ENCODE data around the gene NEK9.
"Not testable (repeated sequence)": the region's sequence is repeated elsewhere in the genome, so short reads cannot be mapped to it uniquely, and the experiment has no call there.

NEK9 gene

DNA sequence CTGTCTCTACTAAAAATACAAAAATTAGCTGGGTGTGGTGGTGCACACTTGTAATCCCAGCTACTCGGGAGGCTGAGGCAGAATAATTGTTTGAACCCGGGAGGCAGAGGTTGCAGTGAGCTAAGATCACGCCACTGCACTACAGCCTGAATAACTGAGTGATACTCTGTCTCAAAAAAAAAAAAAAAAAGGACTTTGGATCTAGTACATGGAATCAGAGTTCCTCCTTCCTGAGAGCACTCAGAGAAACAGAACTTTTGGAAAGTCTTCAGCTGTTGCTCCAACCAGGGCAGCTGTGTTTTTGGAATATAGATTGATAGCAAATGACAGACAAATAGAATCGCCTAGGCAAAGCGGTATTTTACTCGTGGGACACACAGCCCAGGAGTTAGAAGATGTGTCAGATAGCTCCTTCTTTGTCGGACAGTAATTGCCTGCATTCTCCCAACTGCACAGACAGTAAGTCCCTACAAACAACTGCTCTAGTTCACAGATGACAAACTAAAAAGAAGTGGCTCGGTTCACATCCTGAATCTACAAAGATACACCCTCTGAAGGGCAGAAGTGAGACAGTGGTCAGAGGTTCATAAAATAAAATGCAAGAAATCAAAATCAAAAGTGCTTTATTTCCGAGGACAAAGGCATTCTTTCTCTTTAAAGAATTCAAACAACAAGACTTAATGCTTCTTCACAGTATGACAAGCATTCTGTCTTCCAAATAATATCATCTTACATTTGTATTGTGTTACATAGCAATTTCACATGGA, 17.1 kb upstream of the NEK9 start:
- DNase-seq = no peak

DNA sequence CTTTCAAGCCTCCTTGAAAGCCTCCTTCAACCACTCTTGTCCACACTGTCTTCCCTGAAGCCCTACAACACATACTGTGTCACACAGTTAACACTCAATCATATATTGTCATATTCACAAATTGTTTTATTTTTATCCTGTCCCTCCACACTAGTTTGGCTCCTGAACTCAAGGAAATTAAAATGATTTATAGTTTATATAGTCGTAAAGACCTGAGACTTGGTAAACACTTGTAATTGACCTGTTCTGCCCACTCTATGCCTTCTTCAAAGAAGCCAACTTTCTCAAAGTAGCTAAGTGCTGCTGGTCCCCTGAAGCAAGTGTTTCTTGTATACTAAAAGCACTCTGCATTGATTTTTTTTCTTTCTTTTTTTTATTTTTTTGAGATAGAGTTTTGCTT, 15.6 kb upstream of the NEK9 start:
- no peak for DNase-seq

DNA sequence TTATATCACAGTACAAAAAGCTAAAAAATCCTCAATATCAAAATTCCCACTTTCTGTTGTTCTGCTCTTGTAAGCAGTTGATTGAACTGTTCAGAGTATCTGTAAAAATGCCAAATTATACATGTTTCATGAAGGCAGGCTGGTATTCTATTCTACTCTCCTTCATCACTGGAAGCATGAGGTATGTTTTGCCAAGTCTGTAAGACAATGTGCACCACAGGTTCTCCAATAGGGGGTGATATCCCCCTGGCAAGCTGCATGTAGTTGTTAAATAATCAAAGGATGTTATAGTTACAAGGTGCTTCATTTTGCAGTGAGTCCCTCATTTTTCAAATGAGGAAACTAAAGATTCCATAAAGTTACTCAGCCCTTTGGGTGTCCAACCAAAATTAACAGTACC, 15.1 kb upstream of the NEK9 start:
- peak; percentile 35 to 61 for DNase-seq

DNA sequence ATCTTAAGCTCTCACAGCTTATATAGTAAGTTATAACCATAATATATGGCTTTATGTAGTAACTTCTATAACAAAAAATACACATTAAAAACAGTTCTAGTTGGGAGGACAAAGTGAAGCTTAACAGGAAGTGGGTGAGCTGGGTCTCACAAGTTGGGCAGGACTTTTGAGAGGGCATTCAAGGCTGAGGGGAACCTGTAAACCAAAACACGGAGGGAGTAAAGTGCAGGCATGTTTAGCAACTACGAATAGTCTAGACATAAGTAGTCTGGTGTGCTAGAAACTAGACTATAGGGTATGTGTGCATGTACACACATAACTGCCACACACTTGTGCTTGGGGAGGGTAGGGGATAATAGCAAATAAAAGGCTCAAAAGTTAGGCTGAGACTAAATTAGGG, 14.2 kb upstream of the NEK9 start:
- peak; percentile 11 to 44 for DNase-seq

DNA sequence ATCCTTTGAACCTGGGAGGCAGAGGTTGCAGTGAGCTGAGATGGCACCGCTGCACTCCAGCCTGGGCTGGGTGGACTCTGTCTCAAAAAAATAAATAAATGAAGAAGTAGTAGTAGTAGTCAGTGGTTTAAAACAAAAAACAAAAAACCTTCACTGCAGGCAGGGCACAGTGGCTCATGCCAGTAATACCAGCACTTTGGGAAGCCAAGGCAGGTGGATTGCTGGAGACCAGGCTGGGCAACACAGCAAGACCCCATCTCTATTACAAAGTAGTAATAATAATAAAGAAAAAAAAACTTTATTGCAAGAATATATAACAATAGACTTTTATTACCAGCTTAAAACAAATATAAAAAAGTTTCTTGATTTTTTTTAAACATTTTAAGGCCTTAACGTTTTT, 13.8 kb upstream of the NEK9 start:
- DNase-seq = no peak

DNA sequence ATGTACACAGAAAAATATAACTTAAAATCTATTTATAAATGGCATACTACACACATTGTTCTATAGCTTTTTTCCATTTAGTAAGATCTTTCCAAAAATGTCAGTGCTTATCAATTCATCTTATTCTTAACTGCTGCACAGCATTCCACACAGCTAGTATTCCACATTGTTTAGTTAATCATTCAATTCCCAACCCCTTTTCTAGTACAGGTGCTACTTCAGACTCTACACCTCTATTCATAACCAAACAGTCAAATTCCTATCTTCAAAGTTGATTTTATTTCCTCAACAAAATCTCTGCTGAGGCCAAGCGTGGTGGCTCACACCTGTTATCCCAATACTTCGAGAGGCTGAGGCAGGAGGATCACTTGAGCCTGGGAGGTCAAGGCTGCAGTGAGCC, 12.3 kb upstream of the NEK9 start:
- DNase-seq = no peak

DNA sequence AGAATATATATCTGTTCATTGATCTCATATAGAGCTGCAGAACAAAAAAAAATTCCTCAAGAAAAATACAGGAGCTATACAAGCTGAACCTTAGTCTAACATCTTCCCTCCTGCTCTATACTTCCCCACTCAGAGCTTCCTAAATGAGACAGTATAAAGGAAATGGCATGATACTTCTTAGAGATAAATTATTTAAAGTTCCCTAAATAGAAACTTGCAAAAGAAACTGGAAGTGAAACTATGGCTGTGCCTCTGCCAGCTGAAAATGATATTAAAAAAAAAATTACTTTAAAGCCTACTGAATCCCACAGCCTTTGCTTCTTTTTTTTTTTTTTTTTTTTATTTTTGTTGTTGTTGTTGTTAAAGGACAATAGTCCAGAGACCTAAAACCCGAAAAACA, 11.6 kb upstream of the NEK9 start:
- peak in 1 of 2 donors; percentile 37 for DNase-seq

DNA sequence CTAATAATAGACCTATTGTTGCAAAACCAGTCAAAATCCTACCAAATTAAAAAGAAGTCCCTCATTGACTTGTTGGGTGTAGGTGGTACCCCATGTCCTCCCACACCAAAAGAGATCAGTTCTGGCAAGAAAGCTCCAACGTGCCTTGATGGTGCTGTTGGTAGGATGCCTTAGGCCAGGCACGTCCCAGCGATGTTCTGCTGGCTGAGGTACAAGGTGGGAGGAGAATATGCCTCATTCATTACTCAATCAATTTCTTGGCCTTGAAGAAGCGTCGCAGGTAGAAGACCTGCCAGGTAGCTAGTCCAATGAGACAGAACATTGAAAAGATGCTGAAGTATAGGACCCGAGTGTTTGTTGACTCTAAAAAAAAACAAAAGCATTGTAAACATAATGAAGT, 7.8 kb upstream of the NEK9 start:
- no peak for DNase-seq

DNA sequence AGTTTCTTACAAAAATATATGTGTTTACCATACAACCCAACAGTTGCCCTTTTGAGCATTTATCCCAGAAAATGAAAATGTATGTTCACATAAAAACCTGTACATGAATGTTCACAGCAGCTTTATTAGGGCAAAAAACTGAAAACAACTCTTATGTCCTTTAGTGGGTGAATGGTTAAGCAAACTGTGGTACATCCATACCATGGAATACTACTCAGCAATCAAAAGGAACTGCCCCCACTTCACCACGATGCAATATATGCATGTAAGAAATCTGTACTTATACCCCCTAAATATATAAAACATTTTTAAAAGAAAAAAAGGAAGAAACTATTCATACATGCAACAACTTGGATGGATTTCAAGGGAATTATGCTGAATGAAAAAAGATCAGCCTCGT, 6.7 kb upstream of the NEK9 start:
- no peak for DNase-seq

DNA sequence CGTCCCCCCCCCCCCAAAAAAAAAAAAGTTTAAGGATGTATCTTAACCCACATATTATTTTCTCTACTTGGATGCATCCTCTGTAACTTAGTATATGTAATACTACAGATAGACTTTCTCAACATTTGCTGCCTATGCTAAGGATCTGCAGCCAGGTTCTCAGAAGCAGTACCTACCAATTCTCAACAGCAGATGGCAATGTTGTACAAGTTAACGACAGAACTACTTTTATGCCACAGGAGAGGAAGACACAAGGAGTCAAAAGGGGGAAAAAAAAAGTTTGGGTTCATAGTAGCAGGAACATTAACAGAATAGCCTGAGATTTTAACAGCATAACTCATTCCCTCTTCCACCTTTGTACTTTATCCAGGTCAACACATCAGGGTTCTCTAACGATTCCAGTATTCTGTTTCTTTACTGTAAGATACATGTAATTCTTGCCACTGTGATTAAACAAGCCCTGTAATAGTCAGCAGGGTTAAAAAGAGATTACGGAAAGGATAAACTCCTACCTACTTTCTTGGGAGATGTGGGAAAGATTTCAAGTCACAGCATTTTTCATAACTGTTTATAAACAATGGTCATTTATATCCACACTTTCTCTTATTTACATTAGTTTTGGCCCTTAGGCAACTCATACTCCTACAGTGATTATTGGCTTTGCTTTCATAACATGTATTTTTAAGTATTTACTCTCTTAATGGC, 5.7 kb upstream of the NEK9 start:
- peak; percentile 66 to 85 for DNase-seq

DNA sequence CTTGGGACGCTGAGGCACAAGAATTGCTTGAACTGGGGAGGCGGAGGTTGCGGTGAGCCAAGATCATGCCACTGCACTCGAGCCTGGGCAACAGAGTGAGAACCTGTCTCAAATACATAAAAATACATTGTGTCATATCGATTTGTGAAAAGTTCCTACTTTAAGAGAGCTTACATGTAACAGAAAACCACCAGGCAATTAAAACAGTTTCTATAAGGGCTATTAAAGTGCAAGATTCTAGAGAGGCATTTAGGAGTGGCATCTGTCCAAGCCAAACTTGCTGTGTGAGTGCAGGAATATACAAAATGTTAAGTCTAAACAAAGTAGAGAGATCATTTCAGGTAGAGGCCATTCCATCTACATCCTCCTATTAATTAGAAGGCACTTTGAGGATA, 1.7 kb upstream of the NEK9 start:
- no peak for DNase-seq

DNA sequence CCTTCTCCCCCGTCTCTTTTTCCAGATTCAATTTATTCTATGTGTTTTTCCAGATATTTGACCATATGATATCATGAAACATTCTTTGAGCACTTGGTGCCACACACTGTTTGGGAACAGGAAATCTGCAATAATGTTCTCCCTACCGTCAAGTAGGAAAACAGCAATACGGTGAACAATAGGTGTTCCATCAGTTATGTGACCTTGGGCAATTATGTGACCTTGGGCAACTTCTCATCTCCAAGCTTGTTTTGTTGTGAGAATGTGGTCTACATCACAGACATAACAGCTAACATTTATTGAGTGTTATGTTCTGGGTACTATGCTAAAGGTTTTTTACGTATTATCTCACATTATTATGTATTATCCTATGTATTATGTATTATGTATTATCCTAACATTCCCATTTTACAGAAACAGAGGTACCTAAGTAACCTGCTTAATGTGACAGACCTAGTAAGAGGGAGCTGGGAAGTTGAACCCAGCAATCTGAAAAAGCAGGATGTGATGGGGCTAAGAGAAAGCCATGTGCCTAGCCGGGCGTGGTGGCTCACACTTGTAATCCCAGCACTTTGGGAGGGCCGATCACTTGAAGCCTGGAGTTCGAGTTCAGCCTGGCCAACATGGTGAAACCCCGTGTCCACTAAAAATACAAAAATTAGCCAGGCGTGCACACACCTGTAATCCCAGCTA, 1.2 kb upstream of the NEK9 start:
- no peak for DNase-seq

DNA sequence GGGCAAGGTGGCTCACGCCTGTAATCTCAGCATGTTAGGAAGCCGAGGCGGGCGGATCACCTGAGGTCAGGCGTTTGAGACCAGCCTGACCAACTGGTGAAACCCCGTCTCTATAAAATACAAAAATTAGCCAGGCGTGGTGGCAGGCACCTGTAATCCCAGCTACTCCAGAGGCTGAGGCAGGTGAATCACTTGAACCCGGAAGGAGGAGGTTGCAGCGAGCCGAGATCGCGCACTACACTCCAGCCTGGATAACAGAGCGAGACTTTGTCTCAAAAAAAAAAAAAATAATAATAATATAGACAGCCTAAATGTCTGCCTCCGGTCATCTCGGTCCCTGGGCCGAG, 599 bp upstream of the NEK9 start:
- not testable (repeated sequence) for DNase-seq

DNA sequence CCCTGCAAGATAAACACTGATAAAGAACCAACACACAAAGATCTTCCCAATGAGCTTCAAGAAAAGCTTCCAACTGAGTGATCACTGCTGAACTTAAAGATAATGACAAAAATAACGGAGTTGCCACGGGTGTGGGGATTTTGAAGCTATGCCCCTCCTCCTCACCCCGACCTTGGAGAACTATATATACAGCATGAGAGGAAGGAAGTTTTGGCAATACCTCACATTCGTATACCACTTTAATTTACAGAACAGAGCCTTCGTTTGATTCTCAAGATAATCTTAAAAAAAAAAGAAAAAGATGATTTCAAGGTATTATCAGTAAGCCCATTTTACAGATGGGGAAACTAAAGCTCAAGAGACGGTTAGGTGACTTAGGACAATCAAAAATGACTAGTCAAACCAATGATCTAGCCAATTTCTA, 715 bp downstream of the NEK9 start:
- DNase-seq = peak; percentile 21 to 71

DNA sequence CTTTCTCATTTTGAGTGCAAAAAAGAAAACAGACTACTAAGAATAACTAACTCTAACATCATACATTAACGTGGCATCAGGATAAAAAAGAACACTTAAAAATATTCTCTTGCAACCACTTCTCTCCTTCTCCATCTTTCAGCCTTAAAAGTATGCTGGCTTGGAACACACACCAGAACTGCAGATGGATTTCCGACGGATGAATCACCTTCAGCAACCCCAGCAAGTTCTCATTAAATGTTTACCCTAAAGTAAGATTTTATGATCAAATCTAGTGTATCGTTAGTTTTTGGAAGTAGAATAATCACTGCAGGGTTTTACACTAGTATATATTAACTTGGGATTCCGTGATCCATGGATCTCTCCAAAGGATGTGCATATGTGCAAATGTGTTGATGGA, 1.2 kb downstream of the NEK9 start:
- no peak for DNase-seq

DNA sequence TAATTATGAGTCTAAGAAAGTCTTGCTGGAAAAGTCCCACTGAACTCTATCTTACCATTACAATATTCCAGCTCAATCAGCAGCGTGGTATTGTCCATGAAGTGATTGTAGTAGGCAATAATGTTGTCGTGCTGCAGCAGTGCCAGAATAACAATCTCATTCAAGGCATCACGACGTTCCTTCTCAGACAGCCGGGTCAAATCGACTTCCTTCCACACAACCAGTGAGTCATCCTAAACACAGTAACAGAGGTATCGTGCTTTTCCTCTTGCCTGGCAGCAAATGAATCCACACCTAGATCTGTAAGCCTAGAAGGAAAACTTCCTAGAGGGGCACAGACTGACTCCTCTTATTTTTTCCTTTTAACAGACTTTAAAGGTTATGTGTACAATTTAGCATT, 2.9 kb downstream of the NEK9 start:
- peak; percentile 27 to 34 for DNase-seq

DNA sequence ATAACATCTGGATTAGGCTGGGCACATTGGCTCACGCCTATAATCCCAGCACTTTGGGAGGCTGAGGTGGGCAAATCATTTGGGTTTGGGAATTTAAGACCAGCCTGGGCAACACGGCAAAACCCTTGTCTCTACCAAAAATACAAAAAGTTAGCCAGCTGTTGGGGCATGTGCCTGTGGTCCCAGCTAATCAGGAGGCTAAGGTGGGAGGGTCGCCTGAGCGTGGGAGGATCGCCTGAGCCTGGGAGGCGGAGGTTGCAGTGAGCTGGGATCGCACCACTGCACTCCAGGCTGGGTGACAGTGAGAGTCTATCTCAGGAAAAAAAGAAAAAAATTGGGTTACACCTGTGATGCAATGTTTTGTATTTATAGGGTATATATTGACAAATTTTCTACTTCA, 5.3 kb downstream of the NEK9 start:
- DNase-seq = no peak

DNA sequence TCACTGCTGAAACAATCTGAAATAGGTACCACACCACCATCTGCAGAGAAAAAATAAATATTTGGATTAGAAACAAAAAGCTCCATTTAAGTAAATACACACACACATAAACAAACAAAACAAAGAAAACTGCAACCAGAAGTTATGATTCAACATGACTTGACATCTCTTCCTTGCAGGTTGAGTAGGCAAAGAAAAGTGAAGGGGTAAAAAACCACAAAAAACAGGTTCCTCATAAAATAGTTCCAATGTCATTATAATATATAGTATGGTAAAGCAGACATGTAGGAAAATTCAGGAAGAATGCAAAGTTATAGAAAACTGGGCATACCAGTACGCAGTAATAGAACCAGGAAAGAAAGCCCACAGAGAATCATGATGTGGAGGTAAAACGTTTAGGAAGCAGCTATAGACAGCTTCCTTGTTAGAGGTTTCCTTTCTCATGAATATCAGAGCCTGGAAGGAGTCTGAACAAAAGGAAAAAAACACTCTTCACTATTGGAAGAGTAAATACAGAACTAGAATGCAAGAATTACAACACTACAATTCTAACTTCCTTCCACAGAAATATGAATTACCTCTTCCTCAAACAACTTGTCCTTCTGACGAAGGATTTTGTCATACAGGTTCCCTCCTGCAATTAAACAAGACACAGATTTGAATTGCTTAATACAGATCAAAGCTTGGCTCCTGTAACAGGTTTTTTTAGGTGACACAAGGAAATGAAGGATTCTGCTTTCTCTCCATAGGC, 6.1 kb downstream of the NEK9 start:
- no peak for DNase-seq

DNA sequence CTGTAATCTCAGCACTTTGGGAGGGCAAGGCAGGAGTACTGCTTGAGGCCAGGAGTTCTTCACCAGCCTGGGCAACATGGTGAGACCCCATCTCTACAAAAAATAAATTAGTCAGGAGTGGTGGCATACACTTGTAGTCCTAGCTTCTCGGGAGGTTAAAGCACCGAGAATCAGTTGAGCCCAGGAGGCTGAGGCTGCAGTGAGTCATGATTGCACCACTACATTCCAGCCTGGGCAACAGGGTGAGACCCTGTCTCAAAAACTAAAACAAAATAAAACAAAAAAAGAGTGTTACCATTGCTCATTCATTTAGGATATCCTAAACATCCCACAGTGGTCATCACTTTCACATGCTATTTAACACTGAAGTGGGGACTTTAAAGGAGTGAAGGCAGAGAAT, 7.8 kb downstream of the NEK9 start:
- no peak for DNase-seq

DNA sequence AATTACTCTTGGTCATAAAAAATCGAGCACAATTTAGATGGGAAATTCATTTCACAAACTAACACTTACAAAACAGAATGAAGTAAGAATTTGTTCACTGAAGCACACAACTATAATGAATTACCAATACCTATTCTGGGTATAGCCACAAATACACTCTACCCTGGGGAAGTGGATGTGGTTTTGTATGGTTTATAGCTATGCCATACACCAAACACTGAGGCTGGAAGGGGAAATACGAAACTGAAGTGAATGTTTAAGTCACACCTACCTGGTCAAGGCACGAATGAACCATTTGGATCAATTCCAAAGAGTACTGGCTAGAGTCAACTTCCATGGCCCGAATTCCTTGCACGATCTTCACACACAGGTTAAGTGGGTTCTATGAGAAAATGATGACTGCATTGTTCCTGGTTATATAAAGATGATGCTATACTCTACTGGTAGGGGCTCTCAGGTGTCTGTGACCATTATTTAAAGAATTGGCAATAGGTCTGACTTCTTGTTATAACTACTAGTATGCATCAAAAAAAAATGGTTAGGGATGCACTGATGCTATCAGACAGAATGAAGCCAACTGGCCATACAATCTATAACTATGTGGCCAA, 12.8 kb downstream of the NEK9 start:
- peak in 1 of 2 donors; percentile 22 for DNase-seq

DNA sequence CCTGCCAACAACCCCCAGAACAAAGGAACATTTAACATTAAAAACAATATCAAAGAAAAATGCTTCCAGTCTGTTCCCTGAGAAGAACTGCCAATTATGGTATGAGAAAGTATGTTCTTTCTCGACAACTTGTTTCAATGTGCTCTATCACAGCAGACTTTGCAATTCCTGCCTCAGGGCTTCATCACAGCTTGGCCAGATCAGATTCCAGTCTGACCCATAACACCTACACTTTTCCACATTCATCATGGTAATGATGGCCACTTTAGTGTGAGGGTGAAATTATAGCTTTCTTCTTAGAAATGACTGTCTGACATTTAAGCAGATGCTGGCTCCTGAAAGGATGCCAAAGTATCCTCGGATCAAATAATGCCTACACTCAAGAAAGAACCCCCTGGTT, 17.0 kb downstream of the NEK9 start:
- no peak for DNase-seq

DNA sequence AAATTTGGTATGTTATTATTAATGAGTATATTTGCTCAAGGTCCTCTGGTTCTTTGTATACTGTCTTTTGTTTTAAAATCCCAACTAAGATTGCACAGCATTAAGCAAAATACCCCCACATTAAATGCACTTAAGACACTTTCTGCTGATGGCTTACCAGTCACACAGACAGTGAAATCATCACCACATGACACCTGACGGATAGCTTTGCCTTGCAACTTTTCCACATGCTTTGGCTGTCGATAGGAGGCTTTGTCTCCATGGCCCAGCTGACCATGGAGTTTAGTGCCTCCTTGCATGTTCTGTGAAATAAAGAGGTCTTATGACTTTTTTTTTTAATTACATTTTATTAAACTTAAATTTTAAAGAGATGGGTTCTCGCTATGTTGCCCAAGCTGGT, 19.7 kb downstream of the NEK9 start:
- no peak for DNase-seq

DNA sequence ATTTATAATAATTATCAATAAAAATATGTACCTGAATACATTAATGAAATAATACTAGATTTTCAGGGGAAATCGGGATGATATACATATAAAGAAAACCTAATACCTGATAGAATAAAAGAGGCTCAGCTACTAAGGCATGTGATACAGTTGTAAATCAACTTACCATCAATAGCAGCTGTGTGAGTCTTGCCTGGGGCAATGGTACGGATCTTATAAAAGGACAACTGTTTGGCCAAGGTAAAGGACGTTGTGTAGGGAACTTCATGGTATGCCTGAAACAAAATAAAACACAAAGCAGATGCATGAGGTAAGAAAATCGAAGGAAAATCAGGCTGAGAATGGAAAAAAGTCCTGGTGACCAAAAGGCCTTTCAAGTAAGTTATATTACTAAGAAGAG, 25.4 kb downstream of the NEK9 start:
- no peak for DNase-seq
